GM10248 (cell line): Measurements from ENCODE around the gene TUBAL3.

Experiments
- CTCF ChIA-PET: fragments of 300-600 bp; sonication (Branson Sonifier 250); formaldehyde crosslinking; extraction: SDS; loops from one replicate; lab custom pipeline; 2021; ENCODE audit warnings: antibody characterized with exemption; lab: Yijun Ruan, JAX
- POLR2A ChIA-PET: fragments of 350-650 bp; sonication (Branson Sonifier 250); formaldehyde crosslinking; extraction: SDS; loops from one replicate; lab custom pipeline; 2020; ENCODE audit warnings: antibody characterized with exemption; lab: Yijun Ruan, JAX
- DNase-seq: peaks from one replicate; pipeline ENCODE4 v3.0.0; 2012; ENCODE audit errors: extremely low spot score
- TF ChIP-seq, protein P1 (sequence below): IDR thresholded peaks from 2 replicates; pipeline ENCODE4 v1.5.1; 2012; ENCODE audit warnings: mild to moderate bottlenecking, low read depth; ENCODE audit errors: extremely low read depth, missing control alignments, control extremely low read depth

The TUBAL3 gene

GRCh38 chr10:5355594-5356301 lies 48.9 kb downstream of the TUBAL3 start:
- ChIA-PET CTCF (no interaction called here), POLR2A (no interaction called here)
- DNase-seq, result no peak
- TF ChIP-seq, protein P1, sequence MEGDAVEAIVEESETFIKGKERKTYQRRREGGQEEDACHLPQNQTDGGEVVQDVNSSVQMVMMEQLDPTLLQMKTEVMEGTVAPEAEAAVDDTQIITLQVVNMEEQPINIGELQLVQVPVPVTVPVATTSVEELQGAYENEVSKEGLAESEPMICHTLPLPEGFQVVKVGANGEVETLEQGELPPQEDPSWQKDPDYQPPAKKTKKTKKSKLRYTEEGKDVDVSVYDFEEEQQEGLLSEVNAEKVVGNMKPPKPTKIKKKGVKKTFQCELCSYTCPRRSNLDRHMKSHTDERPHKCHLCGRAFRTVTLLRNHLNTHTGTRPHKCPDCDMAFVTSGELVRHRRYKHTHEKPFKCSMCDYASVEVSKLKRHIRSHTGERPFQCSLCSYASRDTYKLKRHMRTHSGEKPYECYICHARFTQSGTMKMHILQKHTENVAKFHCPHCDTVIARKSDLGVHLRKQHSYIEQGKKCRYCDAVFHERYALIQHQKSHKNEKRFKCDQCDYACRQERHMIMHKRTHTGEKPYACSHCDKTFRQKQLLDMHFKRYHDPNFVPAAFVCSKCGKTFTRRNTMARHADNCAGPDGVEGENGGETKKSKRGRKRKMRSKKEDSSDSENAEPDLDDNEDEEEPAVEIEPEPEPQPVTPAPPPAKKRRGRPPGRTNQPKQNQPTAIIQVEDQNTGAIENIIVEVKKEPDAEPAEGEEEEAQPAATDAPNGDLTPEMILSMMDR, result no peak

GRCh38 chr10:5354068-5354467 lies 50.6 kb downstream of the TUBAL3 start:
- no peak for DNase-seq
- CTCF ChIA-PET, result no interaction called here
- TF ChIP-seq, protein P1, result no peak
- POLR2A ChIA-PET, result no interaction called here

DNA sequence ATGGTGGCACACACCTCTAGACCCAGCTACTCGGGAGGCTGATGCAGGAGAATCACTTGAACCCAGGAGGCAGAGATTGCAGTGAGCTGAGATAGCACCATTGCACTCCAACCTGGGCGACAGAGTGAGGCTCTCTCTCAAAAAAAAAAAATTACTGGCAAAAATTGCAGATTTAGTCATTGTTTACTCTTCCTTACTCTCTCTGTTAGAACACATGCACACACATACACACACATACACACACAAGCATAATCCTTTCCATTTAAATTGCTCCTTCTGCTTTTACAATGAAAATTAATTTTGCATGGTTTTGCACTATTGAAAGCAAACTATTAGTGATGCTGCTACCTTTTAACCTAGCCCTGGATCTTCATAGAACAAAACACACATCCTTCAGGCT lies 55.3 kb downstream of the TUBAL3 start:
- CTCF ChIA-PET, result no interaction called here
- TF ChIP-seq, protein P1, result no peak
- no peak for DNase-seq
- POLR2A ChIA-PET, result no interaction called here

- TF ChIP-seq, protein P1, result no peak
- ChIA-PET POLR2A (no interaction called here), CTCF (no interaction called here)
- no peak for DNase-seq
Observed at GRCh38 chr10:5346881-5347280, 57.7 kb downstream of the TUBAL3 start.

DNA sequence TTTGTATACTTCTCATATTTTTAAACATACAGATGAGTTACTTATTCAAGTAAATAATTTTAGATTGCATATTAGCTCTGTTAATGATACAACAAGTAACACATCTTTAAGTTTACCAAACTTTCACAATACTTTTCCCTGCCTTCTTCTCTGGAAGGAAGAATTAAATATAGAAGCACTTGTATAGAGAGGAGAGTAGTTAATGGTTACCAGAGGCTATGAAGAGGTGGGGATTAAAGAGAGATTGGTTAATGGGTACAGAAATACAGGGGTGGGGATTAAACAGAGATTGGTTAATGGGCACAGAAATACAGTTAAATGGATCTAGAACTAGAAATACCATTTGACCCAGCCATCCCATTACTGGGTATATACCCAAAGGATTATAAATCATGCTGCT lies 59.9 kb downstream of the TUBAL3 start:
- TF ChIP-seq, protein P1, result no peak
- CTCF ChIA-PET, result no interaction called here
- POLR2A ChIA-PET, result no interaction called here
- DNase-seq, result no peak

GRCh38 chr10:5343979-5344378 lies 60.6 kb downstream of the TUBAL3 start:
- ChIA-PET POLR2A (no interaction called here), CTCF (interaction anchor here (1.3 to 1.4 kb wide), 2 partner anchors 10 to 496 kb away, joined by 3 to 9 read pairs; no protein-coding TSS in a partner anchor)
- no peak for DNase-seq
- TF ChIP-seq, protein P1, result no peak
